ENCODE results near the gene GATD1. TPM values are rescaled to one million over a fixed set of nuclear protein-coding genes. Genes with fewer than 3 reads are reported as not detected.

Gene GATD1
- total RNA-seq, 1 experiment from 2014 or later, result 67.7 TPM

GRCh38 chr11:793556-793955 is 16.3 kb upstream of the GATD1 start:
- CTCF ChIA-PET, result interaction anchor here (0.7 to 1.6 kb wide), 5 partner anchors 10 to 212 kb away, joined by 3 to 5 read pairs (median 4); no protein-coding TSS in a partner anchor
- no peaks in the 10 kb centered on the region for H3K9me3 Mint-ChIP-seq (ENCODE audit: unreplicated experiment)

GRCh38 chr11:792873-793272 is 15.6 kb upstream of the GATD1 start:
- Mint-ChIP-seq H3K27ac (ENCODE audit: low read depth, unreplicated experiment) (no peak overlapping the region), H3K27me3 (ENCODE audit: insufficient read depth, unreplicated experiment) (no peaks in the 10 kb centered on the region), H3K36me3 (ENCODE audit: insufficient read depth, unreplicated experiment) (peaks cover 29% of the 10 kb centered on the region), H3K4me3 (ENCODE audit: unreplicated experiment) (no peak overlapping the region), H3K9me3 (ENCODE audit: unreplicated experiment) (no peaks in the 10 kb centered on the region), H3K4me1 (ENCODE audit: insufficient read depth, unreplicated experiment) (no peaks in the 10 kb centered on the region)
- POLR2A ChIA-PET, result interaction anchor here (0.6 to 1.3 kb wide), 2 partner anchors 11 to 46 kb away, joined by 3 to 4 read pairs; partner anchors contain the start of gene TALDO1
- CTCF ChIA-PET, result interaction anchor here (0.7 to 1.6 kb wide), 4 partner anchors 9 to 70 kb away, joined by 3 to 5 read pairs (median 4); no protein-coding TSS in a partner anchor
- TF ChIP-seq CTCF (IDR thresholded peaks at IDR 0.05; ENCODE audit: unreplicated experiment), result no peak
- BruUV-seq (replicated peaks), result no TSS peak
- no peak for DNase-seq (ENCODE audit: unreplicated experiment)
- intact Hi-C loops (cut with micrococcal nuclease), result no loop called here

More at GRCh38 chr11:793556-793955, 16.3 kb upstream of the GATD1 start:
- no TSS peak for BruUV-seq (replicated peaks)
- Mint-ChIP-seq H3K27ac (ENCODE audit: low read depth, unreplicated experiment) (no peak overlapping the region), H3K27me3 (ENCODE audit: insufficient read depth, unreplicated experiment) (no peaks in the 10 kb centered on the region), H3K4me1 (ENCODE audit: insufficient read depth, unreplicated experiment) (no peaks in the 10 kb centered on the region), H3K4me3 (ENCODE audit: unreplicated experiment) (no peak overlapping the region), H3K36me3 (ENCODE audit: insufficient read depth, unreplicated experiment) (peaks cover 29% of the 10 kb centered on the region)
- no peak for TF ChIP-seq CTCF (IDR thresholded peaks at IDR 0.05; ENCODE audit: unreplicated experiment)
- DNase-seq (ENCODE audit: unreplicated experiment), result no peak
- POLR2A ChIA-PET, result interaction anchor here (0.7 to 1.3 kb wide), 3 partner anchors 11 to 87 kb away, joined by 3 to 4 read pairs (median 3); no protein-coding TSS in a partner anchor
- intact Hi-C loops (cut with micrococcal nuclease), result no loop called here

- CTCF ChIA-PET, result interaction anchor here (0.7 kb wide), 1 partner anchor 69 kb away, joined by 3 read pairs; no protein-coding TSS in a partner anchor
- Mint-ChIP-seq H3K4me3 (ENCODE audit: unreplicated experiment) (no peak overlapping the region), H3K4me1 (ENCODE audit: insufficient read depth, unreplicated experiment) (no peaks in the 10 kb centered on the region), H3K36me3 (ENCODE audit: insufficient read depth, unreplicated experiment) (peaks cover 29% of the 10 kb centered on the region), H3K27me3 (ENCODE audit: insufficient read depth, unreplicated experiment) (no peaks in the 10 kb centered on the region), H3K27ac (ENCODE audit: low read depth, unreplicated experiment) (no peak overlapping the region), H3K9me3 (ENCODE audit: unreplicated experiment) (no peaks in the 10 kb centered on the region)
- DNase-seq (ENCODE audit: unreplicated experiment), result no peak
- intact Hi-C loops (cut with micrococcal nuclease), result no loop called here
- no TSS peak for BruUV-seq (replicated peaks)
- POLR2A ChIA-PET, result interaction anchor here (0.6 to 1.3 kb wide), 2 partner anchors 12 to 45 kb away, joined by 3 to 4 read pairs; partner anchors contain the start of gene TALDO1
- TF ChIP-seq CTCF (IDR thresholded peaks at IDR 0.05; ENCODE audit: unreplicated experiment), result no peak
Observed at GRCh38 chr11:792535-792821, 15.2 kb upstream of the GATD1 start.

- Mint-ChIP-seq H3K9me3 (ENCODE audit: unreplicated experiment) (no peaks in the 10 kb centered on the region), H3K27me3 (ENCODE audit: insufficient read depth, unreplicated experiment) (no peaks in the 10 kb centered on the region), H3K4me1 (ENCODE audit: insufficient read depth, unreplicated experiment) (no peaks in the 10 kb centered on the region), H3K36me3 (ENCODE audit: insufficient read depth, unreplicated experiment) (peaks cover 26% of the 10 kb centered on the region), H3K27ac (ENCODE audit: low read depth, unreplicated experiment) (no peak overlapping the region), H3K4me3 (ENCODE audit: unreplicated experiment) (no peak overlapping the region)
- TF ChIP-seq CTCF (IDR thresholded peaks at IDR 0.05; ENCODE audit: unreplicated experiment), result no peak
- no peak for DNase-seq (ENCODE audit: unreplicated experiment)
- intact Hi-C loops (cut with micrococcal nuclease), result no loop called here
- BruUV-seq (replicated peaks), result TSS peak; percentile 23
- CTCF ChIA-PET, result interaction anchor here (0.7 kb wide), 1 partner anchor 69 kb away, joined by 3 read pairs; no protein-coding TSS in a partner anchor
- POLR2A ChIA-PET, result interaction anchor here (0.6 to 1.1 kb wide), 2 partner anchors 42 to 45 kb away, joined by 3 read pairs; partner anchors contain the start of gene TALDO1
Observed at GRCh38 chr11:791658-792534, 14.6 kb upstream of the GATD1 start.
